ENCODE data around the gene SLC13A5. TPM values are rescaled to one million over a fixed set of nuclear protein-coding genes. Genes with fewer than 3 reads are reported as not detected.
"Not testable (repeated sequence)": the region's sequence is repeated elsewhere in the genome, so short reads cannot be mapped to it uniquely, and the experiment has no call there.

SLC13A5 gene
- total RNA-seq, 1 donor from 2014 or later: 0.21 TPM

DNA sequence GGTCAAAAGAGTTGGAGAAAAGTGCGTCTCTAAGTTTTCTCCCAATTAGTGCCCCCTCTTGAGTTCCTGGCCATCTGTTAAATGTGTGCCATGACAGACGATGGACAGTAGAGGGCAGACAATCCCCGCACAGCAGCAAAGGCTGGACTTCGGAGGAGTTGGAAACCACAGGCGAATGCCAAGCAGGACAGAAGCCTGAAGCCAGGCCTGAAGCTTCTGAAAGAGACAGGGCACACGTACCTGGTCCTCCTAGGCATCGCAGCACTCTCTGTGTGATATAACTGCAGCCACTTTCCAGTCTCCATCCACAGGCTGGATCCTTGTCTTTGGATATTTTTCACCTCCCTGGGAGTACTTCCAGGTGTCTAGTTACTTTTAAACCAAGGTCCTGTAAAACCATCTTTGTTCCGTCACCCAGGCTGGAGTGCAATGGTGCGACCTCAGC lies 47.1 kb downstream of the SLC13A5 start:
- H3K36me3 ChIP-seq: no peaks in the 10 kb centered on the region
- no peak overlapping the region for H3K27ac ChIP-seq
- no peaks in the 10 kb centered on the region for H3K27me3 ChIP-seq
- H3K4me3 ChIP-seq: no peak overlapping the region
- no peaks in the 10 kb centered on the region for H3K9me3 ChIP-seq
- intact Hi-C loops (cut with DNase I): loop anchor here (5.0 kb wide), 1 partner anchor 336 kb away; no protein-coding TSS in a partner anchor
- TF ChIP-seq, protein P1, sequence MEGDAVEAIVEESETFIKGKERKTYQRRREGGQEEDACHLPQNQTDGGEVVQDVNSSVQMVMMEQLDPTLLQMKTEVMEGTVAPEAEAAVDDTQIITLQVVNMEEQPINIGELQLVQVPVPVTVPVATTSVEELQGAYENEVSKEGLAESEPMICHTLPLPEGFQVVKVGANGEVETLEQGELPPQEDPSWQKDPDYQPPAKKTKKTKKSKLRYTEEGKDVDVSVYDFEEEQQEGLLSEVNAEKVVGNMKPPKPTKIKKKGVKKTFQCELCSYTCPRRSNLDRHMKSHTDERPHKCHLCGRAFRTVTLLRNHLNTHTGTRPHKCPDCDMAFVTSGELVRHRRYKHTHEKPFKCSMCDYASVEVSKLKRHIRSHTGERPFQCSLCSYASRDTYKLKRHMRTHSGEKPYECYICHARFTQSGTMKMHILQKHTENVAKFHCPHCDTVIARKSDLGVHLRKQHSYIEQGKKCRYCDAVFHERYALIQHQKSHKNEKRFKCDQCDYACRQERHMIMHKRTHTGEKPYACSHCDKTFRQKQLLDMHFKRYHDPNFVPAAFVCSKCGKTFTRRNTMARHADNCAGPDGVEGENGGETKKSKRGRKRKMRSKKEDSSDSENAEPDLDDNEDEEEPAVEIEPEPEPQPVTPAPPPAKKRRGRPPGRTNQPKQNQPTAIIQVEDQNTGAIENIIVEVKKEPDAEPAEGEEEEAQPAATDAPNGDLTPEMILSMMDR (IDR thresholded peaks at IDR 0.05): peak; percentile 76 to 92 (median 83)
- DNase-seq (ENCODE audit: low spot score in 2 of 2): peak in 1 of 2 donors; percentile 83
- no peaks in the 10 kb centered on the region for H3K4me1 ChIP-seq

DNA sequence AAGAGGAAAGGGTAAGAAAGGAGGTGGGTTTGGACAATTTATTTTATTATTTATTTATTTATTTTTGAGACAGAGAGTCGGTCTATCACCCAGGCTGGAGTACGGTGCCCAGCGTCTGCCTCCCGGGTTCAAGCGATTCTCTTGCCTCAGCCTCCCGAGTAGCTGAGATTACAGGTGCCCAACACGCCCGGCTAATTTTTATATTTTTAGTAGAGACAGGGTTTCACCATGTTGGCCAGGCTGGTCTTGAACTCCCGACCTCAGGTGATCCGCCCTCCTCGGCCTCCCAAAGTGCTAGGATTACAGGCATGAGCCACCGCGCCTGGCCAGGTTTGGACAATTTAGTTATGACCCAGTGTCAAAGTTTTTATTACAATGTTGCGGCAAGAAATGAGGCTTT lies 50.0 kb downstream of the SLC13A5 start:
- H3K4me3 ChIP-seq; intact Hi-C loops (cut with DNase I); H3K27ac ChIP-seq; H3K27me3 ChIP-seq; H3K4me1 ChIP-seq; H3K36me3 ChIP-seq; H3K9me3 ChIP-seq; DNase-seq (ENCODE audit: low spot score in 2 of 2): not testable (repeated sequence)

DNA sequence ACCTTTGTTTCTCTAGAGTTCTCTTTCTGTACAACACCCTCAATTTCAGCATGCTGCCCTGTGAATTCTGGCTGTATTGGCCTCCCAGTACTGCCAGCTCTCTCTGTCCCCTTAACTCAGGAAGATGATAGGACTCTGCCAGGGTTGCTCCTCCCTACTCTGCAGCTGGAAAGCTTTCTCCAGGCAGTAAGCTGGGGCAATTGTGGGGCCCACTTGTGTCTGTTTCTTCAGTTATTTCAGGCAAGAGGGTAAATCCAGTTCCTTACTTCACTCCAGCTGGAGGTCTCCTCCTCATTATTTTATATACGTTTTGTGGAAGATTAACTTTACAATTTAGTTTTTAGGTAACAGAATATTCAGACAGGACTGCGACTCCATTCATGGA lies 51.7 kb downstream of the SLC13A5 start:
- DNase-seq (ENCODE audit: low spot score in 2 of 2): no peak
- H3K27ac ChIP-seq: no peak overlapping the region
- TF ChIP-seq, protein P1 (IDR thresholded peaks at IDR 0.05): no peak
- no peaks in the 10 kb centered on the region for H3K4me1 ChIP-seq
- H3K27me3 ChIP-seq: no peaks in the 10 kb centered on the region
- intact Hi-C loops (cut with DNase I): no loop called here
- H3K9me3 ChIP-seq: no peaks in the 10 kb centered on the region
- no peaks in the 10 kb centered on the region for H3K36me3 ChIP-seq
- H3K4me3 ChIP-seq: no peak overlapping the region

DNA sequence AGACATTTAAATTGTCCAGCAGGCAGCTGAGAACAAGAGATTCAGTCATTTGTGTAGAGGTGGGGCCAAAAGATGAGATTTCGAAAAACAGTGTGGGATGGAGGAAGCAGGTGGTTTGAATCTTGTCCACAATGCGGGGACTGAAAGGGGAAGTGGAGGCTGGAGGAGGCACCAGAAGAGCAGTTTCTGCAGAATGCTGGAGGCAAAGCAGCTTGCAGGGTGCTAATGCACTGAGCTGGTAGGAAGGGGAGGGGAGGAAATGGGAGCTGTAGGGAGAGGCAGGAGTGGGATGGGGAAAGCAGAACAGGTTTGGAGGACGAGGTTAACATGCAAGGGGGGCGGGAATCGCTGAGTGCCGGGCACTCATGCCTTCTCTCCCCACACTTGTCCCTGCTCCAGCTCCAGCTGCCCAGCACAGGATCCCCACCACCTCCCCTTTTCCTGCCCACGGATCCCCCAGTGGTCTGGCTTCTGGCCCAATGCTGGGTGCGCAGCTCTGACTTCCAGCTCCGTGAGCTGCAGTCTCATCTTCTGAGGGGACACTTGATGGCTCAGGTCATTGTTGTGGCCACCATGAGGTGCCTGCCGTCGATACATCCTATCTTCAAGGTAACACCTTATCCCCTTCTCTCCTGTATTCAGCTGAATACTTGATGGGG lies 52.2 kb downstream of the SLC13A5 start:
- TF ChIP-seq, protein P1 (IDR thresholded peaks at IDR 0.05): no peak
- Histone ChIP-seq H3K27ac (no peak overlapping the region), H3K9me3 (no peaks in the 10 kb centered on the region), H3K4me1 (no peaks in the 10 kb centered on the region), H3K4me3 (no peak overlapping the region), H3K27me3 (no peaks in the 10 kb centered on the region), H3K36me3 (no peaks in the 10 kb centered on the region)
- intact Hi-C loops (cut with DNase I): no loop called here
- no peak for DNase-seq (ENCODE audit: low spot score in 2 of 2)

DNA sequence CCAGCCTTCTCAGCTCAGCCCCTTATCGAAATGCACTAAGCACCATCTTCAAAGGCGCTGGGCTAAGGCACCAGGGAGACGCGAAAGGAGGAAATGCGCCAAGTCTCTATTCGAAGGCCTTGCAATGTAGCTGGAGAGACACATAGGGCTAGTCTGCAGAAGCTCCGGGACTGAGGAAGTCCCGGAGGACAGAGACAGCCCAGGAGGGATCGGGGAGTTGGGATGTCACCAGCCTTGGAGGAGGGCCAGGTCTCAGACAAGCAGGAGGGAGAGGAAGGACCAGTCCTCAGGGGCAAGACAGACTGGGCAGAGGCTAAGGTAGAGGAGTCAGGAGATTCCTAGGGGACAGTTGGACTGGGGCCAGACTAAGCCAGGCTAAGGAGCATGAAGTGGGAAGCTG lies 53.1 kb downstream of the SLC13A5 start:
- Histone ChIP-seq H3K27me3 (no peaks in the 10 kb centered on the region), H3K36me3 (no peaks in the 10 kb centered on the region), H3K9me3 (no peaks in the 10 kb centered on the region), H3K4me1 (no peaks in the 10 kb centered on the region), H3K27ac (no peak overlapping the region), H3K4me3 (no peak overlapping the region)
- intact Hi-C loops (cut with DNase I): no loop called here
- no peak for DNase-seq (ENCODE audit: low spot score in 2 of 2)
- TF ChIP-seq, protein P1 (IDR thresholded peaks at IDR 0.05): no peak

DNA sequence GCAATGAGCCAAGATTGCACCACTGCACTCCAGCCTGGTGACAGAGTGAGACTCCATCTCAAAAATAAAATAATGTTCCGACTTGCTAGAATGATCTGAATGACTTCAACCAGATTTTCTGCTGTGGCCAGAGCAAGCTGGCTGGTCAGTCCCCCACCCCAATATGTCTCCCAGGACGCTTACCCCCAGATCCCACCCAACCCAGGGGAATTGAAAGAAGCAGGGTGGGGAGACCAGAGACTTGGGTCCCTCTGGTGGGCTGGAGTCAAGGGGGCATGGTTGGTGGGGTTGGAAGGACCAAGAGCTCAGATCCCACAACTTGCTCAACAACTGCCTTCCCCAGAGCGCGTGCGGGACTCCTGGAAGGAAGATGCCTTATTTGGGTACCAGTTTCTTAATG lies 54.8 kb downstream of the SLC13A5 start:
- H3K27me3 ChIP-seq: not testable (repeated sequence)

More for the DNA sequence above, 54.8 kb downstream of the SLC13A5 start:
- not testable (repeated sequence) for H3K4me3 ChIP-seq; DNase-seq (ENCODE audit: low spot score in 2 of 2); H3K36me3 ChIP-seq; H3K27ac ChIP-seq; H3K9me3 ChIP-seq; H3K4me1 ChIP-seq
- intact Hi-C loops (cut with DNase I): loop anchor here (10.0 kb wide), 1 partner anchor 1174 kb away; the partner anchor contains the start of genes DERL2 and MIS12
